Left kidney (tissue), 2 donors: Measurements from ENCODE around the gene SLC6A3. TPM values are rescaled to one million over a fixed set of nuclear protein-coding genes. Genes with fewer than 3 reads are reported as not detected.
A peak's percentile ranks its signal among the peaks of the same experiment; 100 is the strongest.

Source experiments
- DNase-seq: peaks from one replicate; pipeline ENCODE4 v3.0.0-alpha.2; 2013
- polyA plus RNA-seq: library from polyadenylated mRNA; unstranded; fragments of 120-200 nt; gene quantifications from one replicate; pipeline ENCODE4 v1.2.1, GENCODE V29; 2013; ENCODE audit not compliant: insufficient read length

The SLC6A3 gene
- polyA plus RNA-seq, 1 donor: 0.60 TPM

DNA sequence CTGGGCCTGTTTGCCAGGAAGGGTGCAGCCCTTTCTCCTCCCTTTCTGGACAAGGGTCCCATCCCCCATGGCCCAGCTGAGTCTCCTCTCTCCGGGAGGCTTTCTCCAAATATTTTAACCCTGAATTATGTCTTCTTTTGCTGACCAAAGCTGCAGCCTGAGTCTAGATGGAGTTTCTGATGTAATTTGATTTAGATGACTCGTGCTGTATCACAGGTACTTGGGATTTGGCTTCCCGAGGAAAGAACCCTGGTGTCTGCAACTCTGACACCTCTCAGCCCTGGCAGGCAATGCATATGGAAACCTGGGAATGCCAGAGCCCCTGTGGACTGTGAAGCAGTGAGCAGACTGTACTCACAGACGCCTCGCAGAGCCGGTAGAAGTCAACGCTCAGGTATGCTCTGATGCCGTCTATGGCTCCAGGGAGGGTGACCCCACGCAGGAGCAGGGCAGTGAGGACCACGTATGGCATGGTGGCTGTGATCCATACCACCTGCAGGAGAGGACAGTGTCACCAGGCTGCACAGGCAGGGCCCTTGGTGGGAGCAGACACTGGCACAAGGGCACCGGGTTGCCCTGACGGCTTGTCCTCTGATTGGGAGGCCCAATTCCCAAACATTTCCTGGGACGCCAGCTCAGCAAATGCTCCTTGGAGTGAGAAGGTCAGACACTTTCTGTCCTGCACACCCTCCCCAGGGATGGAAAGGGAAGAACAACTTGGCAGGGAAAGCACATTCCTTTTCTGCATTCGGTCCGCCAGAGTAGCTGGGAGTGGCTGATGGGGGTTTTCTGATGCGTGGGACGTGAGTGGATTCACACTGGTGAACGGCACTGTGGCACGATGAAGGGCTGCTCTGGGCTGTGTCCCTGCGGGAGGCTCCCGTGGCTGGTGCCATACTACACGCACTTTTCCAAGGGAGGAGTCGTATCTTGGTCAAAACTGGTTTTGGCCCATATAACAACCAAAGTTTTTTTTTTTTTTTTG lies 24.7 kb downstream of the SLC6A3 start:
- DNase-seq: no peak

DNA sequence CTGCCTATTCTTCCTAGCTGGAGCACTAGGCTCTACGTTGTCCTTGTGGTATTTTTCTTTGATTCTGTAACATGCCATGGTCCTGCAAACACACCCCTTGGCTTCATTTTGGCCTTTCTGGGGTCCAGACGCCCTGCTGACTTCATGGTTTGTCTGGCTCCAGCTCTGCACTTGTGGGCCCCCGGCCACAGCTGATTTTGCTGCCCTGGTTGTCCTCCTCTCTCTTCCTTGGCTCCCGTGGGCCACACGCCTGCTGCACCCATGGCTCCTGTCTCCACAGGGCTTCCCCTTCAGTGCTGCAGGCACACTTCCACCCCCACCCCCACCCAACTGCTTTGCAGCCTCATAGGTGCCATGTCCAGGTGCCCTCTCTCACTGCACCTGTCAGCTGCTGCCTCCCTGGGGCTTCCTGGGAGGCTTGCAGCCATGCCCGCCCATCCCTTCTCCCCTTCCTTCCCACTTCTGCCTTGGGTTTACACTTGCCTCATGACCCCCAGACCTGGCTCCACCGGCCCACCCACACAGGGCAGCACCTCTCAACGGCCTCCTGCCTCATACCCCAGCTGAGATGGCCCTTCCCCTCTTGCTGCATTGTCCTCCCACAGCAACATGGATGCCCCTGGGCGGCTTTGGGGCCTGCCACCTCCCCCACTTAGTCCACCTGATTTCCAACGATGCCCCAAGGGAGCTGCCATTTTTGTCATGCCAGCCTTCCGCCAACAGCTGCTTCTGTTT lies 25.6 kb downstream of the SLC6A3 start:
- DNase-seq: no peak

DNA sequence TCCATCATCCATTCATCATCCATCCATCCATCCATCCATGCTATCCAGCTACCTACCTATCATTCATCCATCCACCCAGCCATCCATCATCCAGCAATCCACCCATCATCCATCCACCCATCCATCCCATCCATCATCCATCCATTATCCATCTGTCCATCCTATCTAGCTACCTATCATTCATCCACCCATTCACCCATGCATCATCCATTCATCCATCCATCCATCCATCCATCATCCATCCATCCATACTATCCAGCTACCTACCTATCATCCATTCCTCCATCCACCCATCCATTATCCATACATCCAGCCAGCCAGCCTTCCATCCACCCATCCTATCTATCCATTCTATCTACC lies 26.3 kb downstream of the SLC6A3 start:
- no peak for DNase-seq

DNA sequence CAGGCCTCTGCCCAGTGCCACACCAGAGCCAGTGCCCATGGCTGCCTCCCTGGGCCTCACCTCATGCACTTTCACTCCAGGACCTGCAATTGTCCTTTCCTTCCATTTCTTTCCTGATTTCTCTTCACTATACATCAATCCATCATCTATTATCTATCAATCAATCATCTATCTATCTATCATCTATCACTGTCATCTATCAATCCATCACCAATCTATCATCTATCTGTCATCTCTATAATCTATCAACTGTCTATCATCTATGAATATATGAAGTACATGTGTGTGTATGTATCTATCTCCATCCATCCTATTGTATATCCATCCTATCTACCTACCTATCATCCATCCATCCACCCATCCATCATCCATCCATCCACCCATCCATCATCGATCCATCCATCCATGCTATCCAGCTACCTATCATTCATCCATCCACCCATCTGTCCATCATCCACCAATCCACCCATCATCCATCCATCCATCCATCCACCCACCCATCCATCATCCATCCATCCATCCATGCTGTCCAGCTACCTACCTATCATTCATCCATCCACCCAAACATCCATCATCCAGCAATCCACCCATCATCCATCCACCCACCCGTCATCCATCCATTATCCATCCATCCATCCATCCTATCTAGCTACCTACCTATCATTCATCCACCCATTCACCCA lies 26.9 kb downstream of the SLC6A3 start:
- DNase-seq: no peak

DNA sequence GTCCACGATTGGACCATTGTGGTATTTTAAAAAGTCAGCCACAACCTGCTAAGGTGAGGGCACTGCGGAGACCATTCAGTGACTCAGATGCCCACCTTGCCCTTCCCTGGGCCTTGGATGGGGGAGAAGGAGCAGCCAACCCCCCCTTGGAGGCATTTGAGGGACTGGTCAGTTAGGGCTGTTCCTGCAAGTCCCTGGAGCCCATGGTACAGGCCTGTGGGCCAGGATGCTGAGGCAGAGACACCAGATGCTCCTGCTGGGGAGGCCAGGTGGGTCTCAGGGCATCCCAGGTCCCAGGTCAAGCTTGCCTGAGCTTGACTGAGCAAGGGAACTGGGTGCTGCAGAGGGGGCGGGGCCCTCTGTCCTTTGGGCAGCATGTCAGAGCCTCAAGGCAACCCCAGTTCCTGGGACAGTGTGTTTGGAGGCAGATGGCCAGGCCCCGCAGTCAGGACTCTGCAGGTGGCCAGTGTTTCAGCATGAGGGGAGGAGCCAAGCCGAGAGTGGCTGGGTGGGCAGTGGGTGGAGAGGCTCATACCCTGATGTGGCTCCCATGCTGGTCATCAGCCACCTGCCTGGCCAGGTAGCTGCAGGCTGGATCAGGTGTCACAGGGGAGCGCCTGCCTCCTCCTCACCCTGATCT lies 27.5 kb downstream of the SLC6A3 start:
- no peak for DNase-seq

DNA sequence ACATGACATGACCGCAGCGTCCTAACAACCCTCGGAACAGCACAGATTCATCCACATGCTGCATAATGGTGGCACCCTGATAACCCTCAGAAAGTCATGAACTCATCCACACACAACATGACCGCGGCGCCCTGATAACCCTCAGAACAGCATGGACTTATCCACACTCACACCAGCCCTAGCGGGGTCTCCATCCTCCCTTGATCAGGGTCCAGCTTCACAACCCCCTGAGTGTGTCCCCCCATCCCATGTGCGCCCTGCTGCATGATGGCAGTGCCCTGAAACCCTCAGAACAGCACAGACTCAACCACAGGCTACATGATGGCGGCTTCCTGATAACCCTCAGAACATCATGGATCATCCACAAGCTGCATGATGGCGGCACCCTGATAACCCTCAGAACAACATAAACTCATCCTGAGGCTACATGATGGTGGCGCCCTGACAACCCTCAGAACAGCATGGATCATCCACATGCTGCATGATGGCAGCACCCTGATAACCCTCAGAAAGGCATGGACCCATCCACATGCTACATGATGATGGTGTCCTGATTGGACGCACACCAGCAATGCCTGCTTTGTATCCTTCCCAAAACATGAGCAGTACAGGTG lies 28.3 kb downstream of the SLC6A3 start:
- DNase-seq: no peak

DNA sequence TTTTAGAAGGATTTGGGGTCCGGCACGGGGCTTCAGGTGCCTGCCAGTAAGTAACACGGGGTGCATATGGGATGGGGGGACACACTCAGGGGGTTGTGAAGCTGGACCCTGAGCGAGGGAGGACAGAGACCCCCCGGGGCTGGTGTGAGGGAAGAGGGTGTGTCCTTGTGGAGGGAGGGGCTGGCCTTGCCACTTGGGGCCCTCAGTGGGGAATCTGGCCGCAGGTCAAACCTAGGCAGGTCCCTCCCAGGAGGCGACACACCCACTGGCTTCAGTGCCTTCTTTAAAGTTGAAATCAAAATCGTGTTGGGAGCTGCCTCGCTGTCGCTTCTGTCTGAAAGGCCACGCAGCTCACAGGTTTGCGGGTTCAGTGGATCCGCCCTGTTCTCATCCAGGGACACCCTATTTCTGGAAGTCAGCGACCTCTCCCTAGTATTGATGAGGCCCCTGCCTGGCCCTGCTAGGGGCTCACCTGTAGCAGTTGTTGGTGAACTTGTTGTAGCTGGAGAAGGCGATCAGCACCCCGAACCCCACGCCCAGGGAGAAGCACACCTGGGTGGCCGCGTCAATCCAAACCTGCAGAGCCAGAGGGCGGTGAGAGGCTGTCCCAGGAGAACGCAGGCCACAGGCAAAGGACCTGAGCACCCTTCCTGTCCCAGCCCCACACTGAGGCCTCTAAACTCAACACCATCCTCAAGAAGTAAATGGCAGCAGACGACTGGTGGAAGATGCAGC lies 29.4 kb downstream of the SLC6A3 start:
- no peak for DNase-seq

DNA sequence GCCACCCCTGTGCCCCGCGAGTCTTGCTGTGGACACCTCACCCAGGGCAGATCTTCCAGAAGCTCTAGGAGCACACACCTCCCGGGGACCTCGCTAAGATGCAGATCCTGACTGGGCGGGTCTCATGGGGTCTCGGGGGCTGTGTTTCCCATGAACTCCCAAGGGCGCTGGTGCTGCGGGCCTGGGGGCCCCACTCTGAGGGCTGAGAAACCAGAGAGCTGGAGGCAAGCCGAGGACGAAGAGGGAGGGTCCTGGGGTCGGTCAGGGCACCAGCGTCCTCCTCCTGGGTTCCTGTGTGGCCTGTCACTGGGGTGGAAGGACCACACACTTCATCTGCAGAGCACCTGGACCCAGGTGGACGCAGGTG lies 30.2 kb downstream of the SLC6A3 start:
- DNase-seq: no peak

DNA sequence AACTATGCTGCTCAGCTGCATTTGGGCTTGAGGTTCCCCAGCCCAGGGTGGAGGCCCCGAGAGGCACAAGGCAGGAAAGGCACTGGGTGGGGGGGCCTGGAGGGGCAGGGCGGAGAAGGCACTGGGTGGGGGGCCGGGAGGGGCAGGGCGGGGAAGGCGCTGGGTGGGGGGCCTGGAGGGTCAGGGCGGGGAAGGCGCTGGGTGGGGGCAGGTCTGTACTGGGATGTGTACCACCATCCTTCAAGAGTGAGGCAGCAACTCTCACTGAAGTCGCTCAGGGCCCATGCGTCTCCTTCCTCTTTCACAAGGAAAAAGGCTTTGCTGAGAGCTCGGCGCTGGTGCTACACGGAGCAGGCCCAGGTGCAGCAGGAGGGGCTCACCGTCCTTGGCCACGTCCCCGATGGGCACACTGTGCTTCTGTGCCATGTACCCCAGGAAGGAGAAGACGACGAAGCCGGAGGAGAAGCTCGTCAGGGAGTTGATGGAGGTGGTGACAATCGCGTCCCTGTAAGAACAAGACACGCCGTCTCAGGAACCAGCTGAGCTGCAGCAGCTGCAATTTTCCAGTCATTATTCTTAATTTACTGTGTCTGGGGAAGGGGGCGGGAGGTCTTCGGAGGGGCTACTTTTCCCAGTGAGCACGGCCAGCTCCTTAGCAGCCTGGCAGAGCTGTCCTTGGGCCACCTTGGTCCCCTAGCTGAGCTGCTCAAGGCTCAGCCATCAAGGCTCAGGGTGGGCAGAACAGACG lies 30.8 kb downstream of the SLC6A3 start:
- DNase-seq: no peak

DNA sequence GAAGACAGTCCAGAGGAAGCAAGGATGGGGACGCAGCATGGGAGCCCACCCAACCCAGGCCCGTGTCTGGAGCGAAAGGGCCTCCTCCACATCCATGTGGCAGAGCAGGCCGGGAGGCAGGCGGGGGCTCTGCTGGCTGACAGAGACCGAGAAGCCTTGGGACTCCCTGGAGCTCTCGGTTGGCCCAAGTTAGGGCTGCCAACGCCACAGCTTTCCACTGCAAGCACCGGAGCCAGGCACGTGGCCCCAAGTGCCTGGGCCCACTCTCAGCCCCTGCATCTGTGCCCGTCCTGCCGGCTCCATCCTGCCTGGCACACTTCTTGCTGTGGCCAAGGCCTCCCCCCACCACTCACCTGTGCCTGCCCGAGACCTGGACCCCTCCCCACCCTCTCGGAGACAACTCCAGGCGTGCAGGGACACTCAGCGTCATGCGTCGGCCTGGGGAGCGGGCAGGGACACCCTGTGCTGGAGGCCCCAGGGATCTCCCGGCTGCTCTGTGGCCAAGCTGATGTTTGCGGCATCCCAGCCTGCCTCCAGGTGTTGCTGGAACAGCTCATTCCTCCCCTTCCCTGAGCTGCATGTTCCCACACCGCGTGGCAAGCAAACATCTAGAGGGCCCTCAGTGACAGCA lies 31.5 kb downstream of the SLC6A3 start:
- DNase-seq: no peak

DNA sequence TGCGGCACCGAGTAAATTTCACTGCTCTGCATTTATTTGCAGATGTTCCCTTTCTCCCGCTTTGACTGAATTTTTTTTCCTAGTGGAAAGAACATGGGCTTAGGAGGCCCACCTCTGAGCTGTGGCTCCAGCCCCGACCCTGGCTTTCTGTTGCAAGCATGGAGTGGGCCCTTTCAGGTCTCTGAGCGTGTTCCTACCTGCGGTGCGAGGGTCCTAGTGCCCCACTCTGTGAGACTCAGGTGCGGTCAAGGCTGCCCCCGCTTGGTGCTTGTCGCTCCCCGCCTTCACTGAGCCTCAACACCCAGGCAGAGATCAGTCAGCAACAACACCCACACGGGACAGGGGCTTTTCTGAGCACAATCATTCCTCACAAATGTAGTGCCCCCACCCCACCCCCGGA lies 32.0 kb downstream of the SLC6A3 start:
- no peak for DNase-seq

DNA sequence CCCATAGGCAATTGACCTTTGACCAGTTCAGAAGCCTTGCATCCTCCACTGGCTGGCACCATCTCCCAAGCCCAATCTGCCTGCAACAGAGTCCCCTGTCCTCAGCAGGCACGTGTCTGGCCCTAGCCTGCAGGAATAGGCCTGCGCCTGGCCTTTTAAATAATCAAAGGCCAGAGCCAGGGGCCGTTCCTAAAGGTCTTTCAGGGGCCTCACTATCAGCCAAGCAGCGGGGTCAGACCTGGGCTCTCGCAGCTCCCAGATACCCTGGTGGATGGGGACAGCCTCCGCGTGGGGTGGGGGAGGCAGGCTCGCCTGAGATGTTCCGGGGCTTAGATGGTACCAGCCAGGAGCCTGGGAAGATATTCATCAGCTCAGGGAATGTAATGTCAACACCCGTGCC lies 32.6 kb downstream of the SLC6A3 start:
- DNase-seq: no peak

DNA sequence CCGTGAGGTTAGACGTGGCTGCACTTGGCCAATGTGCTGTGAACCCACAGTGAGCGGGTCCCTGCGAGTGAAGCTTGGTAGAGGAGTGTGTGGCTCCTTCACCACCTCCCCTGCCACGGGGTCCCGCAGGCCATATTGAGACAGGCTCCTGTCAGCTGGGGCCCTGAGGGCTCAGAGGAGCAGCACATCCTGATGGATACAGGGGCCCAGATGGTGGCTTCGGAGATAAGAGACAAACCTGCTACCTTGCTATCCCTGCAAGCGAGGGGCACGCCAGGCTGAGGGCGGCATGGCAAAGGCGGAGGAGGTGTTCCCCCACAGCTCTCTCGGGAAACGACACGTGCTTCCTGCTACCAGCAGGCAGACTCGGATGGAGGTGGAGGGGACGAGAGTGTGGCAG lies 33.1 kb downstream of the SLC6A3 start:
- DNase-seq: no peak

DNA sequence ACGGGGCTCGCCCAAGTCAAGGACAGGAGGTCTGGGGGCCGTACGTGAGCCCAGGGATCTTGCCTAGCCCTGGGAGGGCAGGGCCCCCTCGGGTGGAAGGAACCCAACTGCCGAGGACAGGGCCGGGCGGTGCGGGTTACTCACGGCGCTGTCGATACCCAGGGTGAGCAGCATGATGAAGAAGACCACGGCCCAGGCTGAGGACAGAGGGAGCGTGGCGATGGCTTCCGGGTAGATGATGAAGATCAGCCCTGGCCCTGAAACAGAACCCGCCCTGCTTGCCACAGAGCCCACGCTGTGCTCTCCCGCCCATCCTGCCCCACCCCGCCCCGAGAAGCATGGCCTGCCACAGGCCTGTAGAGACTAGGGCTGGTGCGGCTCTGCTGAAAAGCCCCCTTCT lies 34.1 kb downstream of the SLC6A3 start:
- DNase-seq: no peak

DNA sequence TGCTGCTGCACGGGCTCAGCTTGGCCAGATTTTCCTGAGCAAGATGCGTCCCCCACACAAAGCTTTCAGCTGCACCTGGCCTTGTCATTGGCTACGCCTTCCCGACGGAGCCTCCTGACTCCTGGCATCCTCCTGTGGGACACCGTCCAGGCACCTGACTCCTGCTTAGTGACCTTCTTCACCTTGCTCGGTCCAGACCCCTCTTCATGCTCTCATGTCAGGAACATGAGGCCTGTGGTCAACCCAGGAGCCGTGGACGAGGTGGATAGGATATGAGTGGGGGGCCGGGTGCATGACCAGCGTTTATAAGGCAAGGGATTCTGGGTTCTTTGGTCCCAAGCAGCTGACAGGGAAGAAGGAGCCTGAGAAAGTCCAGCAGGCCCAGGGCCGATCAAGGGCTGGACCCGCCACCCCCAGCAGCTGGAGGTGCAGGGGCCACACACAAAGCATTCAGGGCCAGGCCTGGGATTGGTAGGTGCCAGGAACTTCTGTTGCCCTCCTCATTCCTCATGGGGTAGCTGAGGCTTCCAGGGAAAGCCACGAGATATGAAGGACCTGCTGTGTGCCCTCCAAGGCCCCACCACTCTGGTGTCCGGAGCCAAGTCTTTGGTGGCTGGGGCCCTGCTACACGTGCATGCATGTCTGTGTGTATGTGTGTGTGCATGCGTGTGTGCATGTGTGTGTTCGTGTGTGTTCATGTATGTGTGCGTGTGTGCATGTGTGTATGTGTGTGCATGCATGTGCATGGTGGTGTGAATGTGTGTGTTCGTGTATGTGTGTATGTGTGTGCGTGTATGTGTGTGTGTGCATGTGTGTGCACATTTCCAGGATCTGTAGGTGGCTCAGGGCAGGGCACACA lies 34.9 kb downstream of the SLC6A3 start:
- no peak for DNase-seq

DNA sequence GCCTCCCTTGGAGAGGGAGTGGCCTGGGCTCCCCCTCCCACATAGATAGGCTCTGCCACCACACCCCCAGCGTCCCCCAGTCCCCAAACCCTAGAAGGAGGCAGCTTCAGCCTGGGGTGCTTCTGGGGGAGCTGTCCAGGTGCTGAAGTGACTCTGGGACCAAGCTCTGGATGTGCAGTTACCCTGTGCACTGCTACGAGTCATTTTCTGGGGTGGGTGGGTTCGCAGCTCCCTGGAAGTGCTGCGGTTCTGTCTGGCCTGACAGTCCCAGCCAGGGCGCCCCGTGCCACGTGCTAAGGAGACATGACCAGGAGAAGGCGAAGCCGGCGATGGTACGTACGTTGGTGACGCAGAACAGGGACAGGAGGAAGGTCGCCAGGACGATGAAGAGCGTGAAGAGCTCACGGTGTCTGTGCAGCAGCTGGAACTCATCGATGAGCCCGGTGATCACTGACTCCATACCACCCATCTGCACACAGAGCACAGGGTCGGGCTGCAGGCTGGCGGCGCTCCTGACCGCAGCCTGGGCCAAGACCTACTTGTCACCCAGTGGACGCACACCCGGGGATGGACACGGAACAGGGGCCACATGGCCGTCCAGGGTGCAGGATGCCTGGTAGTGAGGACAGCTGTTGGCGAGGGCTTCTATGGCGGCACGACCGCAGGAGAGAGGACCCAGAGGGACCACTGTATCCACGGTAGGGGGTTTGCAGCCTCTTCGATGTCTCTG lies 35.7 kb downstream of the SLC6A3 start:
- peak; percentile 52 for DNase-seq

DNA sequence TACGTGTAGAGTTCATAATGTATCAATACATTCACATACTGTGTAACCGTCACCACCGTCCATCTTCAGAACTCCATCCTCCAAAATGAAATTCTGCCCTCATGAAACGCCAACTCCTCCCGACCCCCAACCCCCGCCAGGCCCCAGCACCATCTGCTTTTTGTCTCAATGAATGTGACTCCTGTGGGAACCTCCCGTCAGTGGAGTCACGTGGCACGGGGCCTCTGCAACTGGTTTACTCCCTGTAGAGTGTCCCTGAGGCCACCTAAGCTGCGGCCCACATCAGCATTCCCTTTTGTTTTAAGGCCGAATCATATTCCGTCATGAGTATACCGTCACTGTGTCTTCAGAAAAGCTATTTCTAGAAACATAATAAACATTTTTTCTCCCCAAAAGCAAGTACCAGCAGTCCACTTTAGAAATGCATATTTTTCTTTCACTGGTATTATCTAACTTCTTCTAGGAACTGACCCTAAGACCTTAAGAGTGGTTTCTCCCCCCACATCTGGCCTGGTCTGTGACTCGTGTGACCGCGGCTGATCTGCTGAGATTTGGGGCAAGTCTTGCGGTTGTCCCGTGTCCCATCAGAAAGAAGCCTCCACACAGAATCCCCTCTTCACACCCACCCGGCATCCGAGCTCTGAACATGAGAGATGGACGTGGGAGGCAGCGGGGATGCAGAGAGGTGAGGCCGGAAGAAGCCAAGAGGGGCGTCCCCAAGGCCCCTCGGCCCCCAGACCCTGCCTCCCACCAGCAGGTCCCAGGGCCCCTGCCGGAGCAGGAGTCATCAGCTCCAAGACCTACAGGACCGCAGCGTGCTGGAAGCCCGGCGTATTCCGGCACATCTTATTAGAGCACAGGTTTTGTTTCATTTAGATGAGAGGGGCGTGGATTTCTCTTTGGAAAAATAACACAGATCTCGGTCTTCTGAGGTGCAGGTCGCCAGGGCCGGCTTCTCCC lies 38.3 kb downstream of the SLC6A3 start:
- DNase-seq: no peak
